Lung (tissue), 12 donors: ENCODE measurements around the gene DYNLT4. TPM values are rescaled to one million over a fixed set of nuclear protein-coding genes. Genes with fewer than 3 reads are reported as not detected.
A peak's percentile ranks its signal among the peaks of the same experiment; 100 is the strongest.

ENCODE experiments used
- ATAC-seq: fragments of 200-7000 bp; cut with Tn5 transposase; one replicate; pipeline ENCODE4 v1.9.1; 2020; ENCODE audit warnings: moderate number of reproducible peaks; ENCODE audit not compliant: insufficient read depth, low FRiP score
- DNase-seq, 3 donors: peaks; one replicate each; pipeline ENCODE4 v3.0.0-alpha.2; 2013 to 2017
- H3K27ac ChIP-seq, 2 donors: one replicate each; pipeline ENCODE4 v1.5.1; 2013; ENCODE audit warnings: mild to moderate bottlenecking in 2 of 2, moderate library complexity in 2 of 2, control low read depth in 1 of 2, inconsistent platforms in 1 of 2, low read depth in 1 of 2, low read length in 1 of 2
- H3K27me3 ChIP-seq, 3 donors: one replicate each; pipeline ENCODE4 v1.5.1; 2013; ENCODE audit warnings: low read length in 2 of 3; ENCODE audit not compliant: control insufficient read depth in 3 of 3, insufficient read depth in 3 of 3
- H3K36me3 ChIP-seq, 4 donors: one replicate each; pipeline ENCODE4 v1.5.1; 2013; ENCODE audit warnings: low read length in 4 of 4, mild to moderate bottlenecking in 1 of 4, moderate library complexity in 1 of 4; ENCODE audit not compliant: control insufficient read depth in 4 of 4, insufficient read depth in 4 of 4
- H3K4me1 ChIP-seq, 5 donors: one replicate each; pipeline ENCODE4 v1.5.1; 2013; ENCODE audit warnings: low read length in 5 of 5, mild to moderate bottlenecking in 2 of 5, moderate library complexity in 1 of 5; ENCODE audit not compliant: control insufficient read depth in 5 of 5, insufficient read depth in 5 of 5
- H3K4me3 ChIP-seq: one replicate; pipeline ENCODE4 v1.5.1; 2013; ENCODE audit warnings: mild to moderate bottlenecking, control low read depth, moderate library complexity
- H3K9ac ChIP-seq, 2 donors: one replicate each; pipeline ENCODE4 v1.5.1; 2013; ENCODE audit warnings: low read length in 2 of 2, control low read depth in 1 of 2; ENCODE audit not compliant: insufficient read depth in 1 of 2
- H3K9me3 ChIP-seq, 4 donors: one replicate each; pipeline ENCODE4 v1.5.1; 2013; ENCODE audit warnings: low read length in 3 of 4, mild to moderate bottlenecking in 1 of 4, moderate library complexity in 1 of 4; ENCODE audit not compliant: control insufficient read depth in 4 of 4, insufficient read depth in 3 of 4
- CTCF ChIP-seq: IDR thresholded peaks from 2 replicates; pipeline ENCODE4 v1.5.1; 2012; ENCODE audit warnings: mild to moderate bottlenecking; ENCODE audit errors: control extremely low read depth, extremely low read depth
- WGBS, 2 donors: extraction: QIAGEN DNeasy Blood & Tissue Kit; methylation state at CpG; one replicate each; pipeline ENCODE4 v1.1.7; 2013; 5-methylcytosine and 5-hydroxymethylcytosine counted together
- polyA plus RNA-seq, 2 donors: library from polyadenylated mRNA; stranded (reverse); fragments of 200-250 nt; gene quantifications; one replicate each; pipeline ENCODE4 v1.2.1, GENCODE V29; 2013
- total RNA-seq, 2 donors: library from RNA; depleted of rRNA in 1 of 2; stranded (reverse); fragments of >200 nt in 1 of 2; gene quantifications; one replicate each; pipeline ENCODE4 v1.2.1, GENCODE V29; 2014 to 2021
- donor health status: control.
- donor health status: control.
- donor health status: Bipolar disorder and iron deficiency.
- donor health status: healthy.
- donor health status: DM: yes; HTN: yes; CAD: no.

The DYNLT4 gene
- total and polyA plus RNA-seq, 4 donors: 1.7 to 13.0 (median 4.2) TPM

GRCh38 chr1:44806025-44806703 lies 987 bp downstream of the DYNLT4 start:
- WGBS, 2 donors: 94 to 97% methylated on average over 70 of the region's 70 CpGs
- Histone ChIP-seq H3K27ac (peak overlapping the region; percentile 92 to 100), H3K27me3 (no peaks in the 10 kb centered on the region), H3K36me3 (peaks cover 2 to 39% (median 10%) of the 10 kb centered on the region in 4 donors), H3K4me1 (peaks cover 13 to 70% (median 36%) of the 10 kb centered on the region in 5 donors), H3K9ac (no peak overlapping the region), H3K9me3 (no peaks in the 10 kb centered on the region), H3K4me3 (no peak overlapping the region)
- ATAC-seq: no peak
- TF ChIP-seq CTCF: no peak
- no peak for DNase-seq

- Histone ChIP-seq H3K4me3 (no peak overlapping the region), H3K9me3 (no peaks in the 10 kb centered on the region), H3K27me3 (no peaks in the 10 kb centered on the region), H3K27ac (peak overlapping the region in 1 of 2 donors; percentile 100), H3K36me3 (peaks cover 2 to 39% (median 10%) of the 10 kb centered on the region in 4 donors), H3K9ac (no peak overlapping the region), H3K4me1 (peaks cover 13 to 68% (median 34%) of the 10 kb centered on the region in 5 donors)
- TF ChIP-seq CTCF: no peak
- DNase-seq: no peak
- WGBS, 2 donors: 94 to 96% methylated on average over 19 to 20 of the region's 20 CpGs
- ATAC-seq: no peak
Measured at GRCh38 chr1:44805311-44806024, 1.7 kb downstream of the DYNLT4 start.

- ATAC-seq (no peak), DNase-seq (no peak)
- Histone ChIP-seq H3K9ac (no peak overlapping the region), H3K4me3 (no peak overlapping the region), H3K27me3 (no peaks in the 10 kb centered on the region), H3K9me3 (no peaks in the 10 kb centered on the region), H3K36me3 (peaks cover 2 to 39% (median 10%) of the 10 kb centered on the region in 4 donors), H3K4me1 (peaks cover 7 to 48% (median 21%) of the 10 kb centered on the region in 5 donors), H3K27ac (peak overlapping the region in 1 of 2 donors; percentile 72)
- 88 to 94% methylated on average over 13 of the region's 13 CpGs for WGBS, 2 donors
- TF ChIP-seq CTCF: no peak
Measured at GRCh38 chr1:44803312-44804095, 3.6 kb downstream of the DYNLT4 start.
